CD4-positive, alpha-beta T cell treated with Interleukin-15 for 4 hours (primary cell): ENCODE measurements around the gene UQCC3.
"Not testable (repeated sequence)": the region's sequence is repeated elsewhere in the genome, so short reads cannot be mapped to it uniquely, and the experiment has no call there.

Experiments used
- DNase-seq: peaks from one replicate; pipeline ENCODE4 v3.0.0-alpha.2; 2020; ENCODE audit warnings: low spot score

UQCC3 gene

DNA sequence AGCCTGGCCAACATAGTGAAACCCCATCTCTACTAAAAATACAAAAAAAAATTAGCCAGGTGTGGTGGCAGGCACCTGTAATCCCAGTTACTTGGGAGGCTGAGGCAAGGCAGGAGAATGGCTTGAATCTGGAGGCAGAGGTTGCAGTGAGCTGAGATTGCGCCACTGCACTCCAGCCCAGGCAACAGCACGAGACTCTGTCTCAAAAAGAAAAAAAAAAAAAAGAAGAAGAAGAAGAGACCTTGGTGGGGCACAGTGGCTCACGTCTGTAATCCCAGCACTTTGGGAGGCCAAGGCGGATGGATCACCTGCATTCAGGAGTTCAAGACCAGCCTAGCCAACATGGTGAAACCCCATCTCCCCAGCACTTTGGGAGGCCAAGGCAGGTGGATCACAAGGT, 32.4 kb downstream of the UQCC3 start:
- DNase-seq = not testable (repeated sequence)

DNA sequence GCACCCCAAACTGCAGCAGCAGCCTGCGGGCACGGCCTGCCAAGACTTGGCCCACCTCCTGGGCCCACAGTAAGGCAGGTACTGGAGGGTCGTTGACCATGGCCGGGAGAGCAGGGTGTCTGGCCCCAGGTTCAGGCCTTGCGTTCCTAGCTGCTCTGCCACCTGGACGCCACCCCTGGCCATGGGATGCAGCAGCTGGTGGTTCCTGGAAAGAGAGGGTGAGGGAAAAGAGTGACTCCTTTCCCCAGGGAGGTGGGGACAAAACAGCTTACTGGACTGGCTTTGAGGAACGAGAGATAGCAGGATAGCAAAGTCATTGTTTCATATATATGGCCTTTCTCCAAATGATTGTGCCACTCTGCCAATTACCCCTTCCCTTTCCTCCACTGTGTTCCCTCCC, 33.9 kb downstream of the UQCC3 start:
- DNase-seq = no peak

DNA sequence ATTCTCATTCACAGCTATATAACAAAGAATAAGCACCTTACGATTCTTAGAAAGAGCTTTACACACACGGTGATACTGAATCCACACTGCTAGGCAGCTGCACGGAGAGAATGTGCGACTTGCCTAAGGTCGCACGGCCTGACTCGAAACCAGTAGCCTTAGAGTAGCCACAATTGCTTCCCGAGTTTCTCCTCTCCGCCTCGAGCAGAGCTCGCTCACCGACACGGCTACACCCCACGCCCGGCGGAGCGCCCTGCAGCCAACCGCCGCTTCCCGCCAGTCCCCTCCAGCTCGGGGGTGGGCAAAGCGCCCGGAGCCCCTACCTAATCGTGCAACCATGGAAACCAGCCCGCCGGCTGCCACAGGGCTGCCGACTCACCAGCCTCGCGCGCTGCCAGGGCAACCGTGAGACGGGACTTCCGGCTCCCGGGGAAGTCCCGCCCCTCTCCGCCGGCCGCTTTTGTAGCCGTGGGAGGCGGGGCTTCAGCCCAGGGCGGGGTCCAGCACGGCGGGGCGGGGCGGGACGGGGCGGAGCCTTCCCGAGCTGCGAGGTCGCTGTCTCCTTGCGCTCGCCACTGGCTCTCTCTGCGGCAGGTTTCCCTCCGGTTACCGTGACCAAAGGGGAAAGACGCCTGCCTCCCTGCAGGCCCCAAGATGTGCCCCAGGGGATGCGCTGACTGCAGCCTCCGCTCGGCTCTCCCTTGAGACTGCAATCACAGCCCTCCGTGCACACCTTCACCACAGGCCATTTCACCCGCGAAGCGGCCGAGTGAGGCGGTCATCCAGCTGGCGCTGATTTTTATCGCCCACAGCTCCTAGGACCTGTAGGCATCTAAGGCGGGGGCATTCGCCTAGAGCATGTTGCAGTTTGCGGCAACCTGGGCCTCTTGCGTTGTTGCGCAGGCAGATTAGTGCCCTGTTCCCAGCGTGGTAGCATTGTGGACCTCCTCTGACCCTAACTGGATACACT, 34.7 kb downstream of the UQCC3 start:
- DNase-seq = peak; percentile 94

DNA sequence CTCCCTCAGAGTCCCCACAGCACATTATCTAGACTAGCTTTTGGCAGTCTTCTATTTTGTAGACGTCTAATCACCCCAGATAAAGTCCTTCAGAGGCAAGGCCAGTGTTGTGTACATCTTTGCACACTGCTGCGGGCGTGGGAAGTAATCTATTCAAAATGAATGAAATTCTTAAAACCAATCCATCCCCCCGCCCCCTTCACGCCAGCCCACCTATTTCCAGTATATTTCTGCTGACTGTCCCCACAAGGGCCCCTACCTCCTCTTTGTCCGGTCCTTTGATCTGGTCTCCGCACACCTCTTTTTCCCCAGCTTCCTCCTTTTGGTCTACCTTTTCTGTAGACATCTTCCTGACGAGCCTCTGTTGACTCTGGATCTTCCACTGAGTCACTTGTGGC, 35.4 kb downstream of the UQCC3 start:
- no peak for DNase-seq

- no peak for DNase-seq
These were observed 35.9 kb downstream of the UQCC3 start, which contains the start of the genes BSCL2 and GNG3 for GRCh38 chr11:62707277-62707861. Gene BSCL2 (minus strand): TSS chr11:62707424. CDS start chr11:62707195, 229 bp downstream. Gene GNG3 (plus strand): TSS chr11:62707676. CDS start chr11:62708296, 620 bp downstream.

DNA sequence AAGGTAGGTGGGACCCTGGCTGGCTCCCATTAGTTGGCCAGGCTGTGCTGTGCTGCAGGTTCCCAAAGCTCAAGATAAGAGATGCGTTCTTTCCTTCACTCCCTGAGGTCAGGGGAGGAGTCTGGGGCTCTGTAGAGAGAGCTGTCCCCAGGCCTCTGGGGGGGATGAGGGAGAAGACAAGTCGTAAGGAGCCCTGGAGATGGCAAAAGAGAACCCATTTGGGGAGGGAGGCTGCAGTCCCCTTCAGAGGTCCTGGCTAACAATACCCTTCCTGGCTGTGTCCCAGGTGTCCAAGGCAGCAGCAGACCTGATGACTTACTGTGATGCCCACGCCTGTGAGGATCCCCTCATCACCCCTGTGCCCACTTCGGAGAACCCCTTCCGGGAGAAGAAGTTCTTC, 36.9 kb downstream of the UQCC3 start:
- DNase-seq = no peak

GRCh38 chr11:62708793-62709192, 37.3 kb downstream of the UQCC3 start:
- DNase-seq = peak; percentile 49

- DNase-seq = peak; percentile 98
These were observed 38.0 kb downstream of the UQCC3 start for GRCh38 chr11:62709247-62710000.

DNA sequence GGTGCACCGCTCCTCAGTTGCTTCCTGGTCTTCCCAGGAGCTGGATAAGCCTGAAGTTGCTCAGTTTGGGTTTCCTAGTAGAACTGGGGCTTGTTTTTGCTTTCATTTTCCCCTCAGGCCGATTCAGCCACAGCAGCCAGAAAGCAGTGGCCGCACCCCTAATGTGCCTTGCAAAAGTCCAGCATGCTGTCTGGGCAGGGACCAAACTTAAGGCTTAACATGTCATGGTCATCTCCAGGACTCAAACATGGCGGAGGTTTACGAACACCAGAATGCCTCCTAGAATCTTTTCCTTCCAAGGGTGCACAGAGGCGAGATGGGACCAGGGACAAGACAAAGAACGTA, 38.5 kb downstream of the UQCC3 start:
- DNase-seq = peak; percentile 22

GRCh38 chr11:62712276-62712812, 40.9 kb downstream of the UQCC3 start:
- DNase-seq = no peak

DNA sequence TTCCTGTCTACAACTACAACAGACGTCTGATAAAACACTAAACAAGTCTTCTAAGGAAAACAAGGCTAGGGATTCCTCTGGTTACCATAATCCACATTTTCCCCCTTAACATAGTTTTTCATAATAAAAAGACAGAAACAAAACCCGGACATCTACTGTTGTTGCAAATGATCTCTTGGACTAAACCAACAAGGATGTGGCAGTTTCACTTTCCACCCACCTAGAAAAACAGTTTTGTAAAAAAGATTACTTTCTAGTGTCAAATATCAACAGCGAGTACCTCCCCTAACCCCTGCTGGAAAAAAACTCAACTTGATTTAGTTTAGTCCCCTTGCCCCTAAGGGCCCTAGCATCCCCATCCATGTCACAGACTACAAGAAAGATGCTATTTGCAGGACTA, 41.4 kb downstream of the UQCC3 start:
- peak; percentile 20 for DNase-seq

GRCh38 chr11:62713343-62713742, 41.9 kb downstream of the UQCC3 start:
- DNase-seq = no peak

GRCh38 chr11:62715150-62716130, 44.0 kb downstream of the UQCC3 start:
- DNase-seq = no peak

DNA sequence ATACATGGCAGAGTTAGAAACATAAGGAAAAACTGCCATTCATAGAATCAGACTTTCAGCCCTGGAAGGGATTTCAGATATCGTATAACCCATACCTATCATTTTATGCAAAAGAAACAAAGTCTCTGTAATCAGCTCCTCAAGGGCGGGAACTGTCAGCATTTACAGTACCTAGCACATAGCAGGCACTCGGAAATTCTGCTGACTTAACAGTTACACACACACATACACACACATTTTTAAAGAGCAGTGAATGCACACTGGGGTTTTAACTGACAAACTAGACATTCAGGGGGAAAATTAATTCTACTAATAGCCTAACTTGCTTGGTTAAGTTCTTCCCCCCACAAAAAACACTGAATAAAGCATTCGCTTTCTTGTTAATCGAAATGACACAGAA, 44.7 kb downstream of the UQCC3 start:
- no peak for DNase-seq

DNA sequence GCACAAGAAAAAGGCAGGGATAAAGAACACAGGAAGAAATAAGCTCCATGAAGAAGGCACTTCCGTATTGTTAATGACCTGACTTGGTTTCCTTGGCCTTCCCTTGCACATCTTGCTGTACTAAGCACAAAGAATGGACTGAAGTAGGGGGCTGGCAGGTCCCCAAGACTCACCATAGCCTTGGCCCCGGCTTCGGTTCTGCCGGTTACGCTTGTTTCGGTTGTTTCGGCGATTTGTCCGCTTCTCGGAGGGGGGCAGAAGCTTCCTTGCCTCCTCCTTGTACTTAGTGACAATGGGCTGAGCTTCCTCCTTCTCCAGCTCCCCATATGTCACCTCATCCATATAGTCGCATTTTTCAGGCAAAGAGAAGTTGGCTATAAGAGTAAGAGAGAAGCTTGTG, 45.3 kb downstream of the UQCC3 start:
- DNase-seq = no peak

DNA sequence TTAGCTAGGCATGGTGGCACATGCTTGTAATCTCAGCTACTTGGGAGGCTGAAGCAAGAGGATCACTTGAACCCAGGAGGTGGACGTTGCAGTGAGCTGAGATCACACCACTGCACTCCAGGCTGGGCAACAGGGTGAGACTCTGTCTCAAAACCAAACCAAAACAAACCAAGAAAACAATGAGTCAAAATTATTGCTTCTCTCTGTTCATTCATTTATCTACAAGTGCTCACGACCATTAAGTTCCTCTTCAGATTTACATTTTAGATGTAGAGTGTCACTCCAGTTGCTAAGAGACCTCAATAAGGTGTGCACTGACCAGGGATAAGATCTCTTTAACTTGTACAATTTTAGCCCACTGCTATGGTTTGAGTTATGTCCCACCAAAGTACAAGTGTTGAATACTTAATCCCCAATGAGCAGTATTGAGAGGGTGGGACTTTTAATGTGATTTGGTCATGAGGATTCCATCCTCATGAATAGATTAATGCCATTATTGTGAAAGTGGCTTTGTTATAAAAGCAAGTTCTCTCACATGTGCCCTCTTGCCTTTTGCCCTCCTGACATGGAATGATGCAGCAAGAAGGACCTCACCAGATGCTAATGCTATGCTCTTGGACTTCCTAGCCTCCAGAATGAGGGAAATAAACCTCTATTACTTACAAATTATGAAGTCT, 48.0 kb downstream of the UQCC3 start:
- DNase-seq = no peak

DNA sequence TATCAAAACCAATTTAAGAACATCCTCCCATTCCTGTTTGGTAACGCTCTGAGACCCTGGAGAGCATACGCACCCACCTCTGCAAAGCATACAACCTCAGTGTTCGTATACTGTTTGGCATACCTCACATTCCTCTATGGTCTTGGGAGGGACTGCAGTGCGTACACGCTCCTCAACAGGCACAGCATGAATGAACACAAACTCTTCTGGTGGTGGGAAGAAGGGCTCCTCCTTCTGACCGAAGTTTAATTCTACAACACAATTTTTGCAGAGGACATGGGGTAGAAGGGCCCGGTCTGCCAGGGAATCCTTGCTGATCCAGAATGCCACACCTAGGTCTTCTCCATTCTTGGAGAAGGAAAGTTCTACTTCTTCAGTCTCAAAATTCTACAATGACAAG, 50.5 kb downstream of the UQCC3 start:
- DNase-seq = no peak
